ENCODE measurements around the gene RBMY1B.
"Not testable (repeated sequence)": the region's sequence is repeated elsewhere in the genome, so short reads cannot be mapped to it uniquely, and the experiment has no call there.

The RBMY1B gene

DNA sequence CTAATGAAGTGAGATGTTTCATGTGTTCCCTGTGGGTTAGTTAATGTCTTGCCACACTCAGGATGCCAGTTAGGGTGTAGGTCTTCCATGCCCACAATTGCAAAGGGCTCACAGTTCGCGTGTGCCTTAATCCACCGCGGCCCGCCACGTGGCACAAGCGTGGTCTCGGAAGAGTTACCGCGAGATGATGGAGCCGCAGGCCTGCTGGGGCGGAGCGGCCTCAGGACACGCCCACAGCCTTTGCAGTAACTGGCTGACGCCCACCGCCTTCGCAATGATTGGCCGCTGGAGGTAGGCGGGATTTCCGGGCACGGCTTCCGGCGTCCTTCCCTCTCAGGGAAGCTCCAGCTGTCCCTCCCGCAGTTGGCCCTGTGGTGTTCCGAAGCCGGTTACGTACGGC lies at the start of gene RBMY1B:
RBMY1B (plus strand) TSS at position 301 of the 400 bp plus-strand sequence. CDS start 2,013 bp downstream, outside the sequence.
- DNase-seq, result not testable (repeated sequence)

GRCh38 chrY:21462915-21463314 lies 48.2 kb upstream of the RBMY1B start:
- DNase-seq, result not testable (repeated sequence)

DNA sequence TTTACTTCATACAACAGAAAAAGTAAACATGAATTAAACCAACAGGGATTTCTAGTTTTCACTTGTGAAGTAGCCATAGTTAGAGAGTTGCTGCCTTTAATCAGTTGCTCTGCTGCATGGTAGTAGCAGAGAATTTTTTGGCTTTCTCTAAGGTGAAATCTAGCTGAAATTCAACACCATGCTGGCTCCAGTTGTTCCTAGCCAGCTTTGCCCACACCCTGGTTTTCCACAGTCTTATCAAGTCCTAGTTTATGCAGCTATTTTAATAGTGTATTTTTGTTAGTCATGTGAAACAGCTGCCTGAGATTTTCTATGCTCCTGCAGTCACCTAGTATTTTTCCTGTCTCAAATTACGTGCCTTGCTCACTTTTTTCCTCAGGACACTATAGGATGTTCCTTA lies 28.2 kb upstream of the RBMY1B start:
- no peak for DNase-seq

- not testable (repeated sequence) for DNase-seq
These were observed 23.4 kb downstream of the RBMY1B start, which contains the start of gene RBMY1A1 for GRCh38 chrY:21534579-21534978. Gene RBMY1A1 (plus strand): TSS chrY:21534879. CDS start chrY:21536892, 2,013 bp downstream.

DNA sequence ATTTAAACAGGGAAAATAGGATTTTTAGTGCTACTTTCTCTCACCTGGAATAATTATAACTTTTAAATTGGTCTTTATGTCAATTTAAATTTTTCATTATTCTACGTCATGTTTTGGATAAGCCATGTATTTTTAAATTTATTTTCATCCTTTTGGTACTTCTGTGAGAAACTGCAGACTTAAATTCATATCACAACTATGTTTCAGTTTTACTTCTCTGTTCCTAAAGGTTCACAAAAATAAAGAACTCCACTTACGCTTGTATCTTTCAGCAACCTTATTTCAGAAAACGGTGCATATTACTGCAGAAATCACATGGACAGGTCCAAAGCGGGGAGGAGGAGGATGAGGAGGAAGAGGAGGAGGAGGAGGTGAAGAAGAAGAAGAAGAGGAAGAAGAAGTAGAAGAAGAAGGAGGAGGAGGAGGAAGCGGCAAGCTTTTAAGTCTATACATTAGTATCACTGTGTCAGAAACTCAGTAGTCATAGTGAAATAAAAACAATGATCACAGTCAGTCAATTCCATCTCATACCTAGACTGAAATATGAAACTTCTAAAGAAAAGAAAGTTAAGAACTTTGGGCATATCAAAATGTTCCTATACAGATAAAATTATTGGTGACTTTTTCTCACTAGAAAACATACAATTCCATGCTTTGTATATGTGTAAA lies 48.3 kb downstream of the RBMY1B start:
- not testable (repeated sequence) for DNase-seq

Data from activated effector memory CD4-positive, alpha-beta T cell treated with anti-CD3 and anti-CD28 coated beads, Interleukin-2, amount 50 U/mL, for 16 hours (primary cell).